K562 (cell line): ENCODE measurements around the gene CYP26A1. TPM values are rescaled to one million over a fixed set of nuclear protein-coding genes. Genes with fewer than 3 reads are reported as not detected.

Source experiments
- ATAC-seq: fragments of 200-7000 bp; cut with Tn5 transposase; 3 replicates; pipeline ENCODE4 v1.9.1; 2020; ENCODE audit warnings: moderate library complexity
- BruUV-seq: library from RNA; stranded (reverse); fragments of 400-500 nt; replicated peaks from 2 replicates; lab custom pipeline; 2021; lab: Mats Ljungman, UMichigan
- CTCF ChIA-PET: fragments of 300-600 bp; formaldehyde crosslinking; extraction: SDS; loops from one replicate; lab custom pipeline; 2021; ENCODE audit warnings: low intra/inter-chr PET ratio; lab: Yijun Ruan, JAX
- POLR2A ChIA-PET: fragments of 300-600, 350-650 bp; sonication (Branson Sonifier 250); formaldehyde crosslinking; extraction: SDS; loops from one replicate; lab custom pipeline; 2021; ENCODE audit warnings: antibody characterized with exemption, inconsistent platforms; lab: Yijun Ruan, JAX
- DNase-seq, 4 experiments: peaks; one replicate each; pipeline versions ENCODE4 v3.0.0 to v3.0.0-alpha.2; 2011 to 2018; ENCODE audit warnings: low spot score in 3 of 4, mixed read lengths in 3 of 4; ENCODE audit errors: extremely low read depth in 1 of 4
- FAIRE-seq: peaks from 2 replicates; lab custom pipeline; 2011; peaks lifted over from hg19 to GRCh38; lab: Jason Lieb, UNC
- H2AFZ ChIP-seq: 2 replicates; pipeline ENCODE4 v1.6.0; 2011; ENCODE audit warnings: low read depth, low read length, control low read depth, inconsistent platforms
- H3K27ac ChIP-seq: fragments of 200-600 bp; 3 replicates; pipeline ENCODE4 v1.8.0; 2011; ENCODE audit warnings: low read depth, mild to moderate bottlenecking, control low read depth, inconsistent platforms, low read length, moderate library complexity, mixed read lengths; ENCODE audit errors: extremely low read depth
- H3K27me3 ChIP-seq, 2 experiments: fragments of 300-600 bp in 1 of 2; 2 replicates in 1 of 2; 3 replicates in 1 of 2; pipeline versions ENCODE4 v1.6.0 to v1.8.0; 2011; ENCODE audit warnings: inconsistent platforms in 2 of 2, low read length in 2 of 2, mild to moderate bottlenecking in 1 of 2, mixed read lengths in 1 of 2, moderate library complexity in 1 of 2; ENCODE audit not compliant: control insufficient read depth in 2 of 2, insufficient read depth in 2 of 2
- H3K36me3 ChIP-seq: fragments of 300-600 bp; 3 replicates; pipeline ENCODE4 v1.8.0; 2011; ENCODE audit warnings: mild to moderate bottlenecking, low read length, inconsistent platforms; ENCODE audit not compliant: control insufficient read depth, insufficient read depth
- H3K4me1 ChIP-seq, 2 experiments: fragments of 200-600 bp in 1 of 2; replicated peaks in 1 of 2; 2 replicates in 1 of 2; 3 replicates in 1 of 2; pipeline versions ENCODE4 v1.5.1 to v1.8.0; 2011; ENCODE audit warnings: inconsistent platforms in 2 of 2, low read length in 2 of 2, mild to moderate bottlenecking in 1 of 2, mixed read lengths in 1 of 2, moderate library complexity in 1 of 2; ENCODE audit not compliant: control insufficient read depth in 2 of 2, insufficient read depth in 2 of 2
- H3K4me2 ChIP-seq: 2 replicates; pipeline ENCODE4 v1.6.1; 2011; ENCODE audit warnings: low read length, control low read depth, inconsistent platforms, mixed read lengths; ENCODE audit not compliant: insufficient read depth
- H3K4me3 ChIP-seq: fragments of 200-600 bp; sonication (generic), shearing (Covaris generic); 2 replicates; pipeline ENCODE4 v1.5.1; 2016; ENCODE audit warnings: control low read depth, inconsistent platforms
- H3K79me2 ChIP-seq: fragments of 200-600 bp; 3 replicates; pipeline ENCODE4 v1.8.0; 2011; ENCODE audit warnings: low read length, inconsistent platforms; ENCODE audit not compliant: control insufficient read depth, insufficient read depth
- H3K9ac ChIP-seq, 2 experiments: 2 replicates each; pipeline versions ENCODE4 v1.6.0 to v1.6.1; 2011; ENCODE audit warnings: low read depth in 2 of 2, low read length in 2 of 2, control low read depth in 1 of 2, inconsistent platforms in 1 of 2, mild to moderate bottlenecking in 1 of 2, mixed read lengths in 1 of 2; ENCODE audit not compliant: insufficient read depth in 1 of 2
- H3K9me1 ChIP-seq: one replicate; pipeline ENCODE4 v1.6.0; 2011; ENCODE audit warnings: inconsistent platforms, mild to moderate bottlenecking, low read length, moderate library complexity; ENCODE audit not compliant: control insufficient read depth, insufficient read depth
- H3K9me3 ChIP-seq: replicated peaks from 2 replicates; pipeline ENCODE4 v1.5.1; 2011; ENCODE audit warnings: low read depth, low read length, inconsistent platforms; ENCODE audit not compliant: control insufficient read depth, insufficient read depth
- H4K20me1 ChIP-seq: replicated peaks from 2 replicates; pipeline ENCODE4 v1.6.1; 2011; ENCODE audit warnings: low read length, inconsistent platforms, mixed read lengths; ENCODE audit not compliant: control insufficient read depth, insufficient read depth
- CHD2 ChIP-seq: IDR thresholded peaks from 2 replicates; pipeline ENCODE4 v1.6.1; 2011; ENCODE audit warnings: low read depth, low read length
- ETV1 ChIP-seq: fragments of 450-650 bp; conservative IDR thresholded peaks from 2 replicates; pipeline ENCODE4 v1.6.1; 2016; ENCODE audit warnings: missing genetic modification characterization, control low read depth, low read depth, missing compliant biosample characterization
- HNRNPLL ChIP-seq: fragments of 200-400 bp; formaldehyde crosslinking; IDR thresholded peaks from 2 replicates; pipeline ENCODE4 v1.6.1; 2017; ENCODE audit warnings: low read length, low read depth, mild to moderate bottlenecking; ENCODE audit not compliant: poor library complexity, severe bottlenecking
- MECOM ChIP-seq: fragments of 250-450 bp; sonication (Bioruptor Pico); IDR thresholded peaks from 2 replicates; pipeline ENCODE4 v1.8.0; 2022; ENCODE audit warnings: inconsistent platforms
- NCOA4 ChIP-seq: fragments of 450-650 bp; IDR thresholded peaks from 2 replicates; pipeline ENCODE4 v1.6.1; 2018; ENCODE audit warnings: mild to moderate bottlenecking; ENCODE audit not compliant: partially characterized antibody
- PCBP1 ChIP-seq: fragments of 200-400 bp; formaldehyde crosslinking; IDR thresholded peaks from 2 replicates; pipeline ENCODE4 v1.6.1; 2018; ENCODE audit warnings: mild to moderate bottlenecking, low read depth, low read length; ENCODE audit not compliant: poor library complexity, severe bottlenecking
- PML ChIP-seq: IDR thresholded peaks from 2 replicates; pipeline ENCODE4 v1.6.1; 2012; ENCODE audit warnings: low read length, inconsistent platforms
- TCF3 ChIP-seq: sonication (generic); formaldehyde crosslinking; IDR thresholded peaks from 2 replicates; pipeline ENCODE4 v1.4.0; 2020; ENCODE audit warnings: mild to moderate bottlenecking, missing genetic modification reagents
- TCFL5 ChIP-seq: fragments of 250-450 bp; sonication (Bioruptor Pico); conservative IDR thresholded peaks from 2 replicates; pipeline ENCODE4 v1.6.1; 2021; ENCODE audit warnings: mild to moderate bottlenecking, moderate library complexity, matching md5 sums
- U2AF2 ChIP-seq: fragments of 200-400 bp; formaldehyde crosslinking; optimal IDR thresholded peaks from 2 replicates; pipeline ENCODE3; 2017; ENCODE audit warnings: low read depth, mild to moderate bottlenecking, low read length
- ZNF239 ChIP-seq: fragments of 250-450 bp; sonication (Bioruptor Pico); IDR thresholded peaks from 2 replicates; pipeline ENCODE4 v1.4.0; 2020; ENCODE audit warnings: mild to moderate bottlenecking
- ZNF280A ChIP-seq: fragments of 450-650 bp; IDR thresholded peaks from 2 replicates; pipeline ENCODE4 v1.6.1; 2018; ENCODE audit warnings: mild to moderate bottlenecking, low read depth; ENCODE audit not compliant: partially characterized antibody
- ZNF444 ChIP-seq: fragments of 250-450 bp; sonication (Bioruptor Pico); IDR thresholded peaks from 2 replicates; pipeline ENCODE4 v1.4.0; 2020; ENCODE audit warnings: mild to moderate bottlenecking, moderate library complexity
- WGBS: fragments of 100-300 bp; shearing (Covaris generic); methylation state at CpG from one replicate; pipeline ENCODE4 v1.1.6; 2016; ENCODE audit warnings: low coverage, mixed read lengths; ENCODE audit not compliant: insufficient coverage; ENCODE audit errors: missing lambda C conversion rate; 5-methylcytosine and 5-hydroxymethylcytosine counted together
- in situ Hi-C: fragments of 300-500 bp; cut with MboI; formaldehyde crosslinking; loops from 4 replicates; pipeline ENCODE4 v1.15.0; 2018; ENCODE audit warnings: inconsistent platforms, mixed read lengths
- intact Hi-C: fragments of 100-400 bp; cut with micrococcal nuclease; formaldehyde crosslinking; loops from 2 replicates; pipeline ENCODE4 v1.14.2; 2022
- polyA plus RNA-seq, 8 experiments: library from polyadenylated mRNA; depleted of rRNA in 4 of 8; stranded (reverse) in 5 of 8; unstranded in 3 of 8; fragments of >200 nt; fragmentation: Nextera tagmentation in 2 of 8; fragmentation: Illumina TruSeq in 1 of 8; extraction: Ambion mirVana in 2 of 8; extraction: Trizol in 1 of 8; gene quantifications; 2 replicates each; pipeline versions ENCODE4 v1.2.1 to v1.2.3, GENCODE V29; 2011 to 2014; ENCODE audit warnings: inconsistent platforms in 1 of 8, missing spikeins in 1 of 8
- total RNA-seq, 7 experiments: library from RNA; depleted of rRNA in 6 of 7; stranded (reverse); fragments of >200 nt in 6 of 7; fragmentation: Illumina TruSeq in 2 of 7; extraction: Trizol in 2 of 7; gene quantifications; 2 replicates each; pipeline versions ENCODE4 v1.2.1 to v1.2.3, GENCODE V29; 2011 to 2021; ENCODE audit warnings: low replicate concordance in 1 of 7

The CYP26A1 gene
- total and polyA plus RNA-seq, 9 of the 15 experiments (the other 6 are each of a cell fraction or from before 2014, with no cell fraction given), result 0.11 to 5.1 (median 1.6) TPM

- TF ChIP-seq CHD2 (no peak), PML (no peak), MECOM (CRISPR knock-in tag) (peak; percentile 74; the same call in 1 of the 2 replicates), TCF3 (CRISPR knock-in tag) (peak; percentile 50)
Measured at GRCh38 chr10:93097386-93097785, 23.7 kb downstream of the CYP26A1 start (continued).

- DNase-seq (no peak), FAIRE-seq (no peak), ATAC-seq (no peak)
- CTCF ChIA-PET, result no interaction called here
- H3K9ac ChIP-seq, result no peak overlapping the region
- no peaks in the 10 kb centered on the region for H3K9me1 ChIP-seq
- H2AFZ ChIP-seq, result peak overlapping the region; percentile 34; the same call in 1 of the 2 replicates
- H3K36me3 ChIP-seq, result no peaks in the 10 kb centered on the region
- no peak overlapping the region for H3K27ac ChIP-seq
- no peaks in the 10 kb centered on the region for H4K20me1 ChIP-seq
- H3K4me2 ChIP-seq, result no peak overlapping the region
- TF ChIP-seq ZNF280A (no peak), HNRNPLL (no peak), TCFL5 (CRISPR knock-in tag) (no peak), ZNF444 (CRISPR knock-in tag) (no peak), ETV1 (tag) (no peak), ZNF239 (CRISPR knock-in tag) (no peak), PCBP1 (no peak), U2AF2 (no peak), NCOA4 (no peak)
- no peaks in the 10 kb centered on the region for H3K9me3 ChIP-seq
- intact Hi-C loops (no loop called here), in situ Hi-C loops (no loop called here)
- WGBS, result 24% methylated on average over 3 of the region's 3 CpGs
- no peaks in the 10 kb centered on the region for H3K27me3 ChIP-seq
- no TSS peak for BruUV-seq
- no peak overlapping the region for H3K4me3 ChIP-seq
- POLR2A ChIA-PET, result interaction anchor here (0.7 kb wide), 1 partner anchor 34 kb away, joined by 3 read pairs; no protein-coding TSS in a partner anchor
- H3K79me2 ChIP-seq, result no peaks in the 10 kb centered on the region
- H3K4me1 ChIP-seq, result peaks cover 7 to 11% of the 10 kb centered on the region in 2 experiments; a peak in 4 of 5 replicates
Measured at GRCh38 chr10:93098816-93099215, 25.1 kb downstream of the CYP26A1 start.
